OCI-LY1 (cell line): ENCODE measurements around the gene GORASP1.

Experiments used
- H2AFZ ChIP-seq: fragments of 200-600 bp; sonication (generic), shearing (Covaris generic); 2 replicates; pipeline ENCODE4 v1.6.0; 2014; ENCODE audit warnings: antibody characterized with exemption, mild to moderate bottlenecking, low read length
- H3F3A ChIP-seq: fragments of 200-600 bp; sonication (generic), shearing (Covaris generic); 2 replicates; pipeline ENCODE4 v1.6.0; 2014; ENCODE audit warnings: mild to moderate bottlenecking, antibody characterized with exemption, low read length, moderate library complexity; ENCODE audit not compliant: insufficient read depth
- H3K27ac ChIP-seq: fragments of 200-600 bp; sonication (generic); 2 replicates; pipeline ENCODE4 v1.5.1; 2014; ENCODE audit warnings: low read length, mixed run types, mild to moderate bottlenecking, low read depth; ENCODE audit not compliant: poor library complexity, severe bottlenecking
- H3K27me3 ChIP-seq: fragments of 200-600 bp; sonication (generic); 2 replicates; pipeline ENCODE4 v1.6.0; 2014; ENCODE audit warnings: antibody characterized with exemption, mild to moderate bottlenecking, low read length, moderate library complexity; ENCODE audit not compliant: insufficient read depth
- H3K36me3 ChIP-seq: fragments of 200-600 bp; sonication (generic); 2 replicates; pipeline ENCODE4 v1.6.1; 2014; ENCODE audit warnings: mild to moderate bottlenecking, antibody characterized with exemption, low read length, moderate library complexity, mixed read lengths; ENCODE audit not compliant: insufficient read depth
- H3K4me1 ChIP-seq: fragments of 200-600 bp; sonication (generic); 2 replicates; pipeline ENCODE4 v1.5.1; 2014; ENCODE audit warnings: mild to moderate bottlenecking, low read length, moderate library complexity; ENCODE audit not compliant: insufficient read depth, severe bottlenecking
- H3K4me2 ChIP-seq: fragments of 200-600 bp; sonication (generic), shearing (Covaris generic); 2 replicates; pipeline ENCODE4 v1.6.1; 2014; ENCODE audit warnings: low read length
- H3K4me3 ChIP-seq: fragments of 200-600 bp; sonication (generic); 2 replicates; pipeline ENCODE4 v1.5.1; 2014; ENCODE audit warnings: low read length, low read depth, mild to moderate bottlenecking, mixed read lengths; ENCODE audit not compliant: poor library complexity, severe bottlenecking
- H3K79me2 ChIP-seq: fragments of 200-600 bp; shearing (Covaris generic); 2 replicates; pipeline ENCODE4 v1.6.1; 2016; ENCODE audit warnings: mixed run types, low read length, mixed read lengths; ENCODE audit not compliant: insufficient read depth
- H3K9ac ChIP-seq: fragments of 200-600 bp; sonication (generic), shearing (Covaris generic); 2 replicates; pipeline ENCODE4 v1.6.1; 2014; ENCODE audit warnings: mild to moderate bottlenecking, low read length, mixed read lengths
- H3K9me2 ChIP-seq: fragments of 200-600 bp; sonication (generic), shearing (Covaris generic); 2 replicates; pipeline ENCODE4 v1.6.1; 2014; ENCODE audit warnings: low read depth, mild to moderate bottlenecking, low read length, mixed read lengths
- H3K9me3 ChIP-seq: fragments of 200-600 bp; shearing (Covaris generic); 2 replicates; pipeline ENCODE4 v1.6.1; 2014; ENCODE audit warnings: low read length, mixed read lengths
- H4K20me1 ChIP-seq: fragments of 200-600 bp; sonication (generic), shearing (Covaris generic); 2 replicates; pipeline ENCODE4 v1.6.0; 2016; ENCODE audit warnings: mild to moderate bottlenecking, low read length; ENCODE audit not compliant: insufficient read depth
- EZH2 ChIP-seq: fragments of 200-600 bp; sonication (generic), shearing (Covaris generic); IDR thresholded peaks from 2 replicates; pipeline ENCODE4 v1.8.0; 2017; ENCODE audit warnings: borderline replicate concordance, mixed run types, mild to moderate bottlenecking, antibody characterized with exemption, low read length, moderate library complexity, mixed read lengths
- TF ChIP-seq, protein P1 (sequence below): fragments of 200-600 bp; sonication (generic), shearing (Covaris generic); IDR thresholded peaks from 2 replicates; pipeline ENCODE4 v1.5.1; 2017; ENCODE audit warnings: mild to moderate bottlenecking, antibody characterized with exemption, low read length, moderate library complexity, mixed read lengths

GORASP1 gene

DNA sequence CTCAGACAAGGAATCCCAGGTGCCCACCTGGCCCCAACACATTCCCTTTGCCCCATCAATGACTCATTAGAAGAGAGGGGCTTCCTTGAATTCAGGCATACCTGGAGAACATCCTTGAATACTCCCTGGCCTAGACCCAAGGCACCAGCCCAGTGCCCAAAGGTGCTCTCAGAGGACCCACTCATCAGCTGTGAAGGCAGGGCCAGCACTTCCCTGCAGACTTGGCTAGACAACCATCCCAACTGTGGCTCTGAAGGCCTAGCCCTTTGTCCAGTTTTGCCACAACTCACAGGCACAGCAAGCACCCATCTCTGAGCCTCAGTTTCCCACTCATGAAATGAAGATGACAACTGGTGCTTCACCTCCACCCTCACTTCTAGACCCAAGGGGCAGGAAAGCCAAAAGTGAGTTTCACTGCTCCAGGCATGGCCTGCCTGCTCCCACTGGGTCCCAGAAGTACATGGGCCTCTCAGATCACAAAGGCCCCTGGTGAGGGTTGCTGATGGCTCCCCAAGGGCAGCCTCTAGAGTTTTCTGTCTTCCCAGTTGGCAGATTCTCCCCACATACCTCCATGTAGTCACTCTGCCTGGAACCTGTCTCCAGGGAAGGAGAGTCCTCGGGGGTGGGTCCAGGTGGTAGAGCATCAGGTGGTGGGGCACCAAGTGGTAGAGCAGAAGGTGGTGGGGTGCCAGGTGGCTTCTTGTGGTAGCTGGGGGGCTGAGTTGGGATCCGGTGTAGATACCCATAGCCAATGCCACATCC, 7.5 kb downstream of the GORASP1 start:
- Histone ChIP-seq H3K4me2 (no peak overlapping the region), H4K20me1 (no peaks in the 10 kb centered on the region), H3F3A (no peaks in the 10 kb centered on the region), H3K27me3 (no peaks in the 10 kb centered on the region), H2AFZ (no peak overlapping the region), H3K9me2 (no peaks in the 10 kb centered on the region), H3K36me3 (peaks cover 51% of the 10 kb centered on the region; the same call in 1 of the 2 replicates), H3K4me1 (no peaks in the 10 kb centered on the region), H3K27ac (no peak overlapping the region), H3K4me3 (no peak overlapping the region), H3K79me2 (no peaks in the 10 kb centered on the region), H3K9ac (no peak overlapping the region), H3K9me3 (no peaks in the 10 kb centered on the region)
- TF ChIP-seq, protein P1, sequence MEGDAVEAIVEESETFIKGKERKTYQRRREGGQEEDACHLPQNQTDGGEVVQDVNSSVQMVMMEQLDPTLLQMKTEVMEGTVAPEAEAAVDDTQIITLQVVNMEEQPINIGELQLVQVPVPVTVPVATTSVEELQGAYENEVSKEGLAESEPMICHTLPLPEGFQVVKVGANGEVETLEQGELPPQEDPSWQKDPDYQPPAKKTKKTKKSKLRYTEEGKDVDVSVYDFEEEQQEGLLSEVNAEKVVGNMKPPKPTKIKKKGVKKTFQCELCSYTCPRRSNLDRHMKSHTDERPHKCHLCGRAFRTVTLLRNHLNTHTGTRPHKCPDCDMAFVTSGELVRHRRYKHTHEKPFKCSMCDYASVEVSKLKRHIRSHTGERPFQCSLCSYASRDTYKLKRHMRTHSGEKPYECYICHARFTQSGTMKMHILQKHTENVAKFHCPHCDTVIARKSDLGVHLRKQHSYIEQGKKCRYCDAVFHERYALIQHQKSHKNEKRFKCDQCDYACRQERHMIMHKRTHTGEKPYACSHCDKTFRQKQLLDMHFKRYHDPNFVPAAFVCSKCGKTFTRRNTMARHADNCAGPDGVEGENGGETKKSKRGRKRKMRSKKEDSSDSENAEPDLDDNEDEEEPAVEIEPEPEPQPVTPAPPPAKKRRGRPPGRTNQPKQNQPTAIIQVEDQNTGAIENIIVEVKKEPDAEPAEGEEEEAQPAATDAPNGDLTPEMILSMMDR = no peak
- TF ChIP-seq EZH2 = no peak

DNA sequence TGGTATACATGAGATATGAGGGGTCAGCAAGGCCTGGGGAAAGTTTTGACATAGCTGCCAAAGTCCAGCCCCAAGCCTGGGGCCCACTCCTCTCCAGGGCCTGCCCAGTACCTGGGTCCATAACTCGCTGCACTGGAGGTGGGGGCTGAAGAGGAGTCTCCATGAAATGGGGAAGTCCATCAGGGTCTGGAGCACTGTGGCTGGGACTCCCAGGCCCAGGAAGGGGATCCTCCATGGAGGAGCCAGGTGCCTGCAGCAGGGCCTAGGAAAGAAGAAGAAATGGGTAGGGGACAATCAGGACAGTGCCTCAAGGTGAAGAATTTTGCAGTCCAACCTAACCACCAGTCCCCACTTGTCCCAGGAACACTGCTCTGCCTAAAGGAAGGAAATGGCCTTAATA, 8.2 kb downstream of the GORASP1 start:
- Histone ChIP-seq H3K4me2 (no peak overlapping the region), H3K4me1 (no peaks in the 10 kb centered on the region), H4K20me1 (no peaks in the 10 kb centered on the region), H3K79me2 (no peaks in the 10 kb centered on the region), H3K27me3 (no peaks in the 10 kb centered on the region), H3K4me3 (no peak overlapping the region), H3K27ac (no peak overlapping the region), H3K9me3 (no peaks in the 10 kb centered on the region), H3K36me3 (peaks cover 58% of the 10 kb centered on the region; the same call in 1 of the 2 replicates), H3K9me2 (no peaks in the 10 kb centered on the region), H3F3A (no peaks in the 10 kb centered on the region), H2AFZ (no peak overlapping the region), H3K9ac (no peak overlapping the region)
- TF ChIP-seq, protein P1 = no peak
- TF ChIP-seq EZH2 = no peak

DNA sequence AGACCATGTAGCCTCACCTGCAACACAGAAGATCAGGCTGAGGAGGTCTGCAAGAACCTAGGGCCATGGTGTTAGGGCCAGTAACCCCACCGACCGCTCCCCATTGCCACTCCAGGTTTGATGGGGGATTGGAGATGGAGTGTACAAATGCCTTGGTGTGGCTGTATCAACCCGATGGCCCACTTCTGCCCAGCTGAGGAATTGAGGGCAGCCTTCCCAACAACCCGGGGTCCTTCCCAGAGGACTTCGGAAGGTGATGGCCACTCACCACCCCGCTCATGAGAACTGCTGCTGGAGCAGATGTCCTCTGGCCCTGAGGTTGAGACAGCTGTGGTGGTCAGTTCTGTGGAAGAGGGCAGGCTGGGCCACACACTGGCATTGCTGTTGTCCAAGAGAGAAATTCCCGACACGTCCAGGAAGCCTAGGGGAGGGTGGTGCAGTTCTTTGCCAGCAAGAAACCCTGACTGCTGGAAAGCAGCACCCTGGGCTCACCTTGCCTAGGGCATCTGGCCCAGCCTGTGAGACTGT, 8.9 kb downstream of the GORASP1 start:
- H3K4me2 ChIP-seq = no peak overlapping the region
- no peaks in the 10 kb centered on the region for H4K20me1 ChIP-seq
- no peak overlapping the region for H3K4me3 ChIP-seq
- H3K36me3 ChIP-seq = peaks cover 65% of the 10 kb centered on the region; the same call in 1 of the 2 replicates
- no peak overlapping the region for H2AFZ ChIP-seq
- H3K9ac ChIP-seq = no peak overlapping the region
- no peaks in the 10 kb centered on the region for H3K4me1 ChIP-seq
- no peaks in the 10 kb centered on the region for H3F3A ChIP-seq
- TF ChIP-seq, protein P1 = no peak
- TF ChIP-seq EZH2 = no peak
- H3K9me3 ChIP-seq = no peaks in the 10 kb centered on the region
- no peaks in the 10 kb centered on the region for H3K27me3 ChIP-seq
- H3K79me2 ChIP-seq = no peaks in the 10 kb centered on the region
- no peaks in the 10 kb centered on the region for H3K9me2 ChIP-seq
- H3K27ac ChIP-seq = no peak overlapping the region
